Measurements from ENCODE around the gene CHD2.
A peak's percentile ranks its signal among the peaks of the same experiment; 100 is the strongest.
"Not testable (repeated sequence)": the region's sequence is repeated elsewhere in the genome, so short reads cannot be mapped to it uniquely, and the experiment has no call there.

CHD2 gene

DNA sequence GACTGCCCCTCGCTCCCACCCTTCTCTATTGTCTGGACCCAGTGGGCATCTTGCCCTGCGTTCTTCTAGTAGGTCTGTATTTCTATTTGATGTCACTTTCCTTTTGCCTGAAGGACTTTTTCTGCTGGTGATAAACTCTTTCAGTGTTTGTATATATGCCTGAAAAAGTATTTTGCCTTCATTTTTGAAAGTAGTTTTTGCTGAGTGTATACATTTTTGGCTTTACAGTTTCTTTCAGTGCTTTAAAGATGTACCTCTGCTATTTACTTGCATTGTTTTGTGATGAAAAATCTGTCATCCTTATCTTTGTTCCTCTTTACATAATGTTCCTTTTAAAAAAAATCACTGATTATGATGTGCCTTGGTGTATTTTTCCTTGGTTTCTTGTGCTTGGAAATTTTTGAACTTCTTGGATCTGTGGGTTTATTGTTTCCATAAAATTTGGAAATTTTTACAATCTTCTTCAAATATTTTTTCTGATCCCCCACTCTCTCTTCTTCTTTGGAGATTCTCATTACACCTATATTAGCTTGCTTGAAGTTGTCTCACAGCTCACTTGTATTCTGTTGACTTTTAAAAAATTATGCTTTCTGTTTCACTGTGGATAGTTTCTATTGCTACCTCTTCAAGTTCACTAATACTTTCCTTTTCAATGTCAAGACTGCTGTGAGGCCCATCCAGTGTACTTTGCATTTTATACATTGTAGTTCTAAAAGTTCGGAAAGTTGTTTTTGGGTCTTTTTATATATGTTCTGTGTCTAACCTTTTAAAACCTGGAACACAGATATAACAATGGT, 121.0 kb downstream of the CHD2 start:
- no peak for DNase-seq (ENCODE audit: low spot score)

DNA sequence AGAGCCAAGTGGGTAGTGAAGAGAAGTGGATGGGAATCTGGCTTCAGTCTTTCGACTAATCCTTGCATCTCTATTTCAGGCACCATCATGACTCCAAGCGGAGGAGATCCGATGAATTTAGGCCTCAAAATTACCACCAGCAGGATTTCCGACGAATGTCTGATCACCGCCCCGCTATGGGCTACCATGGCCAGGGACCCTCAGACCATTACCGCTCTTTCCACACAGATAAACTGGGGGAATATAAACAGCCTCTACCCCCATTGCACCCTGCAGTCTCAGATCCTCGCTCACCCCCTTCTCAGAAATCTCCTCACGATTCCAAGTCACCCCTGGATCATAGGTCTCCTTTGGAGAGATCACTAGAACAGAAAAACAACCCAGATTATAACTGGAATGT, 124.2 kb downstream of the CHD2 start:
- no peak for DNase-seq (ENCODE audit: low spot score)

DNA sequence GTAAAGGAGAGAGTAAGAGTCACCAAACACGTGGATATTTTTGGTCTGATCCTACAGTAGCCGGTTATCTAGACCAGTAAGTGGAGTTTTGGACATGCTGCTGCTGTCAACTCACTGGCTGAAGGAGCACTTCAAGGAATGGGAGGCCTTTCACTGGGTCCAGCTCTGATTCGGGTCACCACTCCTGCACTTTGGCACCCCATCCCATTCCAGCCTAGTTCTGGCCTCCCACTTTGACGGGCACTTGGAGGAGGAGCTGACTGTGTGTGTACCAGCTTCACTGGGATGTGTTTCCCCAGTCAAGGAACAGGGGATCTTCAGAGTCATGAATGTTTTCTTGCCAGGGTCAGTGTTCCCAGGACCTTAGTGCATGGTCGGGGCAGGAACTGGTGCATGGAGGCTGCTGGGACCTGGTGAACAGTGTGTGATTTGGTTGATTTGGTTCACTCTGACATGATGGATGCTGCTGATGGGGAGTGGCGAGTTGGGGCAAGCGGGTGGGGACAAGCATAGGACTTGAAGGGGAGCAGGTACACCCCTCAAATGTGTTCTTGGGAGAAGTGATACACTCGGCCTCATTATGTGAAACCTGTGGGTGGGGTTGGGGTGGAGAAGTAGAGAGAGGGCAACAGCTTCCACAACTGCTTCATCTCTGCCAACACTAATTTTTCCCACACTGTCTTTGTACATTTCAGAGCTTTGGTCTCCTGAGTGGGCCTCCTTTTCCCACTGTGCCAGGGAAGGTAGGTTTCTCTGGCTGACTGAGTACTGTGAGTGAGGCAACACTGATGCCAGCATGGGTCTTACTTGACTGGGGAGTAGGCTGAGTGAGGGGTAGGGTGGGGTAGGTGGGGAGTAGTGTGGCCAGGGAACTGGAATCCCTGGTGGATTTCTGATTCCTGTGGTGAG, 124.8 kb downstream of the CHD2 start:
- DNase-seq (ENCODE audit: low spot score): no peak

- no peak for DNase-seq (ENCODE audit: low spot score)
These were observed 125.5 kb downstream of the CHD2 start for GRCh38 chr15:93025625-93025982.

GRCh38 chr15:93026380-93026817, 126.3 kb downstream of the CHD2 start:
- DNase-seq (ENCODE audit: low spot score): no peak

DNA sequence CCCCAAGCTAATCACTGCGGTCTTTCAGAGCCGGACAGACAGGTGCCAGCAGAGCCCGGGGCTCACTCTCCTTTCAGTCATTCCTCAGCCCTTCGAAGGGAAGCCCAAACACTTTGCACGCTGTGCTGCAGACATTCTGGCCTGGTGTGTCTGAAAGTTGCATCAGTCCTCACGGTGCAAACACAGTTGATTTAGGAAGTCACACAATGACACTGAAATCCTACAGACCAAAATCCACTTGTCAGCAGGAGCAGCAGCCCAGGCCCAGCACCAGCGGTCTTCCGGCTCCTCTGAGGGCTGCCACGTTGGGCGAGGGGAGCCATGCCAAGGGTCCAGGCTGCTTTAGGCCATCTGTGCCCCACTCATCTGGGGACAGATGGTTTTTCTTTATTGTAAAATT, 127.3 kb downstream of the CHD2 start:
- no peak for DNase-seq (ENCODE audit: low spot score)

DNA sequence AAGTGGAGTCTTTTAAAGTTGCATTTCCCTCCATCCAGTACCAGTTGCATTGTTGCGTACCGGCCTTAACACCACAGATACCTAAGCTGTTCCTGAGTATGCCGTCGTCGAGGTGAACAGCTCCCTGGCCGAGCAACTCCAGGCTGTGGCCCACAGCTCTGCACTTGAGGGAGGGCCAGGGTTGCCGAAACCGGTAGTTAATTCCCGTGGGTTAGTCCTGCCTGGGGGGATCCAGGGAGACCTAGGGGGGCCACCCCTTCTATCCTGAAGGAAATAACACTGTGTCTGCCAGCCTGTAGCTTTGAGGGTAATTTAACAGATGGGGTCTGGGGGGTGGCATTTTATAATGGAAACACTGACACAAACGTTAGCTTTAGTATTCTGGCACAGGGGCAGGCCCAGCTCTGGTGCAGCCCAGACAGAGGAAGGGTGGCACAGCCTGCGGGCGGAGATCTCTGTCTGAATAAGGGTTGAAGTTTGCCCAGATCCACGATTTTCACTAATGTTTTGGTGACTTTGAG, 128.0 kb downstream of the CHD2 start:
- no peak for DNase-seq (ENCODE audit: low spot score)

DNA sequence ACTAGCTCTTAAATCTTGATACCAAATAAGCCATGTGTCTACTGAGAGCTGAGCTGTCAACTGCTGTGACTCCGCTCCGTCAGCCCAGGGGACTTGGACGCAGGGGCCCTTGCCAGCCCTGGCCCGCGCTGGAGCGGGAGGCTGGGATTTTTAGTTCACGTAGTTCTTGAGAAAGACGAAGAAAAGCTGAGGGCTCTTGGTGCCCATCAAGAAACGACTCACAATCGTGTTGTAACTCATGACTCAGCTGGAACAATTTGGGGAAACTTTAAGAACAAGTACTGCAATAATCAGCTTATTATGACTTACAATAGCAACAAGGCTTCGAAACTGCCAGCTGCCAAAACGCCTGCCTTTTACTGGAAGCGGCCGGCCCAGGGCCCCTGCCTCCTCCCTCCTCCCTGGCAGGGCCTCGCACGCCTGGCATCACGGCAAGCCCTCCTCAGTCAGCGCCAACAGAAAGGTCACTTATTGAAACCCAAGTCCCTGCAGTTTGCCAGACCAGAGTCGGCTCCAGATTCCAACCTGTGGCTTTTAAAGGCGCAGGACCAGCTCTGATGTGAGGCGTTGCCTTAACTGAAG, 128.6 kb downstream of the CHD2 start:
- peak; percentile 89 for DNase-seq (ENCODE audit: low spot score)

DNA sequence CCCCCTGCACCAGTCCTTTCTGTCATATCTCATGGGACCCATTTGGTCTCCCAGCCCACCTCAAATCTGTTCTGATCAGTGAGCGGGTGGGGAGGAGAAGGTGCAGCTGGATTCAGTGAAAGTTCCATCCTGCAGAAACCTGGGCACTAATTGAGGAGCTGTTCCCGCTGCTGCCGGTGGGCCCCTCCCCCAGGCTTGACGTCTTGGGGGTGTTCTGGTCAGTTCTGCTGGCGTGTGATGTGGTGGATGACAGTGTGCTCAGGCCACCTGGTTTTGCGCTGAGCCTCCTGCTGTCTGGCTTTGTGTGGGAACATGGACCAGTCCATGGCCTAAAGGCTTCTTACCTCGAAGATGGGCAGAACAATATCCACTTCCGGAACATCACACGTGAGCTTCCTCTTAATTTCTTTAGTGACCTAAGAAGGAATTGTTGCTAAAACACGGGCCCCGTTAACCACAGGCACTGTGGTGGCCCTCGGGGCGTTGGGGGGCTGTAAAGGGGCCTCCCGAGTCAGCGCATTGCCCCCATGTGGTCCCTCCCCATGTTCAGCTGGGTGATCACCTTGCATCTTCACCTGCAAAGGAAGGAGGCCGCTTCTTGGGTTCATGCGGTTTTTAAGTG, 129.2 kb downstream of the CHD2 start:
- no peak for DNase-seq (ENCODE audit: low spot score)

- DNase-seq (ENCODE audit: low spot score): peak; percentile 25
These were observed 129.8 kb downstream of the CHD2 start for GRCh38 chr15:93029836-93030429.

DNA sequence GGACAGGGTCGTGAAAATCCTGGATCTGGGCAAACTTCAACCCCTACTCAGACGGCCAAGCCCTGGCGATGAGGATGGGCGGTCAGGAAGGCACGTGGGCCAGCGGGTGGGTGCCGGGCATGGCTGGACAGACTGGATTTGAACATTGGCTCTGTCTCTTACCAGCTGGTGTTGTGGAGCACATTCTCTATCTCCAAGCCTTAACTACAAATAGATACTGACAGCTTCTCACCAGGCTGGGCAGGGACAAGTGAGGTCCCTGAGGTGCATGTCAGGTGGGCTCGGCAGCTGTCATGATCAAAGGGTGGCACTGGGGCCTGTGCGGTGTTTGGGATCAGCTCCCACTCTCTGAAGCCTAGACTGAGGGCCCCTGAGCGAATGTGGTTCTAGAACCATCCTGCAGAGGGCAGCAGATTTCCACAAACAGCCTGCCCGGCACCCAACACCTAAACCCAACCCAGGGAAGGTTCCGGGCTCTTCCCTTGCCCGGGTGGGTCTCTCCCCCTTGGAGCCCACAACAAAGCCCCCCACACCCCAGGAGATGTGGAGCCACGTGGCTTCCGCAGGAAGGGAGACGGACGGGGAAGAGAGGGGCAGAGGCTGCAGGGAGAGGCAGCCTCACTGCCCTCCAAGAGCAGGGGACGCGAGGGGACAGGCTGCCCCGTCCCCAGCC, 130.4 kb downstream of the CHD2 start:
- DNase-seq (ENCODE audit: low spot score): peak; percentile 82

- no peak for DNase-seq (ENCODE audit: low spot score)
These were observed 131.0 kb downstream of the CHD2 start for GRCh38 chr15:93031103-93031464.

- DNase-seq (ENCODE audit: low spot score): not testable (repeated sequence)
These were observed 131.6 kb downstream of the CHD2 start for GRCh38 chr15:93031557-93032384.

- not testable (repeated sequence) for DNase-seq (ENCODE audit: low spot score)
These were observed 132.5 kb downstream of the CHD2 start for GRCh38 chr15:93032515-93033206.

DNA sequence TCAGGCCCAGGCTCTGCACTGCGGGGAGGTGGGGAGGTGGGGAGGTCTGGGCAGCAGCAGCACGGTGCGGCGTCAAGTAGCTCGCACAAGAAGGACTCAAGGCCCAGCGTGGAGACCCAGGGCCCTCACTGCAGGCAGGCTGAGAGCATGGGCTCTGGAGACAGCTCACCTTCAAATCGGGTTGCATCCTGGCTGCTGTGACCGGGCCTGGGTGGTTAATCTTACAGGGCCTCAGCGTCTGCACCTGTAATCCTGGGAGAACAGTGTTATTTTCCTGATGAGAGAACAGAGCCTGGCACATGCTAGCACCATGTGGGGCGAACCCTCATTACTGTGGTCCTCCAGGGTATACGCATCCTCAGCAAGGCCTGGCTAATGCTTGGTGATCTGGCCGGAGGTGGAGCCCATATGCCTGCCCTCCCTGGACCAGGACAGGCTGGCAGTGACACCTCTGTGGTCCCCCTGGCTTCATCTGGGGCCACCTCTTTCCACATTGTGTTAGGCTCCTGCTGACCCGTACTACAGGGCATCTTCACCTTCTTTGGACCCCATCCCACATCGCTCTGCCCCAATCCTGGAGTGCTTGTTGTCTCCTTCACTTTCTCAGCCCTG, 133.4 kb downstream of the CHD2 start:
- DNase-seq (ENCODE audit: low spot score): no peak

GRCh38 chr15:93034512-93034911, 134.4 kb downstream of the CHD2 start:
- no peak for DNase-seq (ENCODE audit: low spot score)

- DNase-seq (ENCODE audit: low spot score): no peak
These were observed 135.2 kb downstream of the CHD2 start for GRCh38 chr15:93035092-93035915.
